SK-N-SH treated with all-trans-retinoic acid at 6 μM for 48 hours (cell line): ENCODE results near the gene GPRC5A.

Experiments
- ATAC-seq: fragments of 200-7000 bp; cut with Tn5 transposase; 3 replicates; pipeline ENCODE4 v1.9.1; 2020; ENCODE audit warnings: mild to moderate bottlenecking, moderate library complexity
- ARNTL ChIP-seq: fragments of 450-650 bp; formaldehyde crosslinking; IDR thresholded peaks from 2 replicates; pipeline ENCODE4 v1.5.0; 2020; ENCODE audit warnings: low read depth, mild to moderate bottlenecking, moderate library complexity, borderline replicate concordance
- BACH2 ChIP-seq: fragments of 250-450 bp; sonication (Bioruptor Pico); IDR thresholded peaks from 2 replicates; pipeline ENCODE4 v1.9.0; 2021; ENCODE audit warnings: mild to moderate bottlenecking, borderline replicate concordance
- CREB5 ChIP-seq: fragments of 250-450 bp; sonication (Bioruptor Pico); IDR thresholded peaks from 2 replicates; pipeline ENCODE4 v1.5.1; 2020; ENCODE audit warnings: low read depth, mild to moderate bottlenecking, moderate library complexity
- CSDC2 ChIP-seq: fragments of 250-450 bp; sonication (Bioruptor Pico); IDR thresholded peaks from 2 replicates; pipeline ENCODE4 v1.5.0; 2020; ENCODE audit warnings: mild to moderate bottlenecking, moderate library complexity
- ESRRG ChIP-seq: fragments of 250-450 bp; sonication (Bioruptor Pico); IDR thresholded peaks from 2 replicates; pipeline ENCODE4 v1.6.1; 2021; ENCODE audit warnings: mild to moderate bottlenecking
- GLIS3 ChIP-seq: fragments of 250-450 bp; sonication (Bioruptor Pico); IDR thresholded peaks from 2 replicates; pipeline ENCODE4 v1.5.0; 2020; ENCODE audit warnings: mild to moderate bottlenecking, moderate library complexity
- ISL1 ChIP-seq: fragments of 250-450 bp; sonication (Bioruptor Pico); IDR thresholded peaks from 2 replicates; pipeline ENCODE4 v2.1.2; 2022; ENCODE audit warnings: mild to moderate bottlenecking, moderate library complexity
- OSR1 ChIP-seq: fragments of 250-450 bp; sonication (Bioruptor Pico); IDR thresholded peaks from 2 replicates; pipeline ENCODE4 v1.8.0; 2022; ENCODE audit warnings: moderate library complexity, mild to moderate bottlenecking, inconsistent platforms
- PATZ1 ChIP-seq: fragments of 250-450 bp; sonication (Bioruptor Pico); IDR thresholded peaks from 2 replicates; pipeline ENCODE4 v1.8.0; 2020; ENCODE audit warnings: mild to moderate bottlenecking, moderate library complexity, borderline replicate concordance
- POU6F1 ChIP-seq: fragments of 250-450 bp; sonication (Bioruptor Pico); IDR thresholded peaks from 2 replicates; pipeline ENCODE4 v1.8.0; 2021; ENCODE audit warnings: low read depth, mild to moderate bottlenecking, moderate library complexity, borderline replicate concordance
- PPARA ChIP-seq: fragments of 250-450 bp; sonication (Bioruptor Pico); IDR thresholded peaks from 2 replicates; pipeline ENCODE4 v1.5.0; 2020; ENCODE audit warnings: mild to moderate bottlenecking, borderline replicate concordance
- RARB ChIP-seq: fragments of 250-450 bp; sonication (Bioruptor Pico); IDR thresholded peaks from 2 replicates; pipeline ENCODE4 v1.8.0; 2021; ENCODE audit warnings: mild to moderate bottlenecking, moderate library complexity
- SNAI2 ChIP-seq: fragments of 250-450 bp; sonication (Bioruptor Pico); IDR thresholded peaks from 2 replicates; pipeline ENCODE4 v1.5.0; 2020; ENCODE audit warnings: mild to moderate bottlenecking, moderate library complexity
- TCF4 ChIP-seq: fragments of 250-450 bp; sonication (Bioruptor Pico); IDR thresholded peaks from 2 replicates; pipeline ENCODE4 v1.8.0; 2021; ENCODE audit warnings: mild to moderate bottlenecking, moderate library complexity, borderline replicate concordance
- TOX ChIP-seq: fragments of 250-450 bp; sonication (Bioruptor Pico); IDR thresholded peaks from 2 replicates; pipeline ENCODE4 v1.8.0; 2021; ENCODE audit warnings: mild to moderate bottlenecking, moderate library complexity, borderline replicate concordance
- ZC3H10 ChIP-seq: fragments of 250-450 bp; sonication (Bioruptor Pico); IDR thresholded peaks from 2 replicates; pipeline ENCODE4 v1.5.1; 2021; ENCODE audit warnings: mild to moderate bottlenecking, moderate library complexity
- ZFP3 ChIP-seq: fragments of 250-450 bp; sonication (Bioruptor Pico); IDR thresholded peaks from 2 replicates; pipeline ENCODE4 v1.5.0; 2020; ENCODE audit warnings: mild to moderate bottlenecking, moderate library complexity
- ZFP30 ChIP-seq: fragments of 450-650 bp; formaldehyde crosslinking; IDR thresholded peaks from 2 replicates; pipeline ENCODE4 v1.5.0; 2022; ENCODE audit warnings: mild to moderate bottlenecking, moderate library complexity
- ZNF565 ChIP-seq: fragments of 450-650 bp; formaldehyde crosslinking; conservative IDR thresholded peaks from 2 replicates; pipeline ENCODE4 v1.5.0; 2020; ENCODE audit warnings: low read depth, mild to moderate bottlenecking, moderate library complexity
- ZNF8 ChIP-seq: fragments of 450-650 bp; formaldehyde crosslinking; IDR thresholded peaks from 2 replicates; pipeline ENCODE4 v1.5.0; 2020; ENCODE audit warnings: mild to moderate bottlenecking, moderate library complexity
- TF ChIP-seq, protein P1 (sequence below): fragments of 250-450 bp; sonication (Bioruptor Pico); IDR thresholded peaks from 2 replicates; pipeline ENCODE4 v1.5.1; 2021; ENCODE audit warnings: mild to moderate bottlenecking, moderate library complexity
- TF ChIP-seq, protein P2 (sequence below): fragments of 250-450 bp; sonication (Bioruptor Pico); IDR thresholded peaks from 2 replicates; pipeline ENCODE4 v1.5.0; 2020; ENCODE audit warnings: mild to moderate bottlenecking, moderate library complexity

GPRC5A gene

GRCh38 chr12:12891881-12892355, 556 bp downstream of the GPRC5A start:
- ATAC-seq, result peak; percentile 2; the same call in 1 of the 3 replicates
- TF ChIP-seq ZC3H10 (CRISPR knock-in tag), result no peak
- no peak for TF ChIP-seq SNAI2 (CRISPR knock-in tag)
- TF ChIP-seq CSDC2 (CRISPR knock-in tag), result no peak
- no peak for TF ChIP-seq TOX
- TF ChIP-seq POU6F1 (CRISPR knock-in tag), result no peak
- TF ChIP-seq ZFP30 (CRISPR knock-in tag), result no peak
- TF ChIP-seq, protein P1, sequence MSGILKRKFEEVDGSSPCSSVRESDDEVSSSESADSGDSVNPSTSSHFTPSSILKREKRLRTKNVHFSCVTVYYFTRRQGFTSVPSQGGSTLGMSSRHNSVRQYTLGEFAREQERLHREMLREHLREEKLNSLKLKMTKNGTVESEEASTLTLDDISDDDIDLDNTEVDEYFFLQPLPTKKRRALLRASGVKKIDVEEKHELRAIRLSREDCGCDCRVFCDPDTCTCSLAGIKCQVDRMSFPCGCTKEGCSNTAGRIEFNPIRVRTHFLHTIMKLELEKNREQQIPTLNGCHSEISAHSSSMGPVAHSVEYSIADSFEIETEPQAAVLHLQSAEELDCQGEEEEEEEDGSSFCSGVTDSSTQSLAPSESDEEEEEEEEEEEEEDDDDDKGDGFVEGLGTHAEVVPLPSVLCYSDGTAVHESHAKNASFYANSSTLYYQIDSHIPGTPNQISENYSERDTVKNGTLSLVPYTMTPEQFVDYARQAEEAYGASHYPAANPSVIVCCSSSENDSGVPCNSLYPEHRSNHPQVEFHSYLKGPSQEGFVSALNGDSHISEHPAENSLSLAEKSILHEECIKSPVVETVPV (CRISPR knock-in tag), result no peak
- TF ChIP-seq PPARA (CRISPR knock-in tag), result no peak
- no peak for TF ChIP-seq CREB5 (CRISPR knock-in tag)
- no peak for TF ChIP-seq ISL1 (CRISPR knock-in tag)
- no peak for TF ChIP-seq ZFP3 (CRISPR knock-in tag)
- TF ChIP-seq BACH2, result no peak
- no peak for TF ChIP-seq OSR1 (CRISPR knock-in tag)
- no peak for TF ChIP-seq PATZ1
- no peak for TF ChIP-seq ZNF565 (CRISPR knock-in tag)
- no peak for TF ChIP-seq RARB (CRISPR knock-in tag)
- TF ChIP-seq, protein P2, sequence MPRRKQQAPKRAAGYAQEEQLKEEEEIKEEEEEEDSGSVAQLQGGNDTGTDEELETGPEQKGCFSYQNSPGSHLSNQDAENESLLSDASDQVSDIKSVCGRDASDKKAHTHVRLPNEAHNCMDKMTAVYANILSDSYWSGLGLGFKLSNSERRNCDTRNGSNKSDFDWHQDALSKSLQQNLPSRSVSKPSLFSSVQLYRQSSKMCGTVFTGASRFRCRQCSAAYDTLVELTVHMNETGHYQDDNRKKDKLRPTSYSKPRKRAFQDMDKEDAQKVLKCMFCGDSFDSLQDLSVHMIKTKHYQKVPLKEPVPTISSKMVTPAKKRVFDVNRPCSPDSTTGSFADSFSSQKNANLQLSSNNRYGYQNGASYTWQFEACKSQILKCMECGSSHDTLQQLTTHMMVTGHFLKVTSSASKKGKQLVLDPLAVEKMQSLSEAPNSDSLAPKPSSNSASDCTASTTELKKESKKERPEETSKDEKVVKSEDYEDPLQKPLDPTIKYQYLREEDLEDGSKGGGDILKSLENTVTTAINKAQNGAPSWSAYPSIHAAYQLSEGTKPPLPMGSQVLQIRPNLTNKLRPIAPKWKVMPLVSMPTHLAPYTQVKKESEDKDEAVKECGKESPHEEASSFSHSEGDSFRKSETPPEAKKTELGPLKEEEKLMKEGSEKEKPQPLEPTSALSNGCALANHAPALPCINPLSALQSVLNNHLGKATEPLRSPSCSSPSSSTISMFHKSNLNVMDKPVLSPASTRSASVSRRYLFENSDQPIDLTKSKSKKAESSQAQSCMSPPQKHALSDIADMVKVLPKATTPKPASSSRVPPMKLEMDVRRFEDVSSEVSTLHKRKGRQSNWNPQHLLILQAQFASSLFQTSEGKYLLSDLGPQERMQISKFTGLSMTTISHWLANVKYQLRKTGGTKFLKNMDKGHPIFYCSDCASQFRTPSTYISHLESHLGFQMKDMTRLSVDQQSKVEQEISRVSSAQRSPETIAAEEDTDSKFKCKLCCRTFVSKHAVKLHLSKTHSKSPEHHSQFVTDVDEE (CRISPR knock-in tag), result no peak

GRCh38 chr12:12892681-12893141, 1.3 kb downstream of the GPRC5A start:
- no peak for TF ChIP-seq ZFP30 (CRISPR knock-in tag)
- no peak for ATAC-seq

GRCh38 chr12:12893438-12893837, 2.1 kb downstream of the GPRC5A start:
- no peak for ATAC-seq
- TF ChIP-seq ZNF8 (CRISPR knock-in tag) (no peak), GLIS3 (CRISPR knock-in tag) (no peak), SNAI2 (CRISPR knock-in tag) (no peak), POU6F1 (CRISPR knock-in tag) (no peak), OSR1 (CRISPR knock-in tag) (no peak), BACH2 (no peak), RARB (CRISPR knock-in tag) (no peak), ESRRG (CRISPR knock-in tag) (no peak), TCF4 (CRISPR knock-in tag) (no peak), TOX (no peak), ZNF565 (CRISPR knock-in tag) (no peak), ARNTL (CRISPR knock-in tag) (no peak), ZC3H10 (CRISPR knock-in tag) (no peak), ZFP3 (CRISPR knock-in tag) (no peak), PPARA (CRISPR knock-in tag) (no peak)
- TF ChIP-seq, protein P1 (CRISPR knock-in tag), result no peak
- TF ChIP-seq, protein P2 (CRISPR knock-in tag), result no peak
